GM18526 (cell line): ENCODE data around the gene HSD17B10.

Source experiments
- POLR2A ChIP-seq: IDR thresholded peaks from 3 replicates; pipeline ENCODE4 v1.6.1; 2011; ENCODE audit not compliant: insufficient read length; ENCODE audit errors: extremely low read depth

HSD17B10 gene

DNA sequence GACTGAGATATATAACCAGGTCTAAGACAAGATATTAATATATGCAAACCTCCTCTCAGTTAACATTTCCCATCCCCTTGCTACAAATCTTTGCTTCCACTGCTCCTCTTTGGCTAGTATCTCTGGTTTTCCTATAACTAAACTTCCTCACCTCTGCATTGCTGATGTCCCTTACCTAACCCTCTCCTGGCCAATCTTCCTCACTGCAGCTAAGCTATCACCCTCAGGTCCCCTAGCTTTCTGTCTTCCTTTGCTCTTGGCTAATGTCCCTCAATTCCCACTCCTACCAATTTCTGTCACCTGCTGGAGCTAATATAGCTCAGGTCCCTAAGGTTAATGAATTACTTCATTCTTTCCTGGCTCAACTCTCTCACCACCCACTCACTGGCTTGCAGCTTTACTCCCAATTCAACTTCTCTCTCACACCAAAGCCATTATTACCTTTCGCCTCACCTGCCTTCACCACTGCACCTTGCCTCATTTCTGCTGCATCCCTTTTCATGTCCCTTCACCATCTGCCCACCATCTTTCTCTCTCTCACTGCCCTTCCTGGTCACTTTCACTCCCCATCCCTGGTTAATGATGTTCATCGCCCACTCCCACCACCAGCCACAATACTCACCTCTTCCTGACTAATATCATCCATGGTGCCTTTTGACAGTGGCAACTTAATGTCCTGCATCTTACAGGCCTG, 38.4 kb downstream of the HSD17B10 start:
- TF ChIP-seq POLR2A = no peak

DNA sequence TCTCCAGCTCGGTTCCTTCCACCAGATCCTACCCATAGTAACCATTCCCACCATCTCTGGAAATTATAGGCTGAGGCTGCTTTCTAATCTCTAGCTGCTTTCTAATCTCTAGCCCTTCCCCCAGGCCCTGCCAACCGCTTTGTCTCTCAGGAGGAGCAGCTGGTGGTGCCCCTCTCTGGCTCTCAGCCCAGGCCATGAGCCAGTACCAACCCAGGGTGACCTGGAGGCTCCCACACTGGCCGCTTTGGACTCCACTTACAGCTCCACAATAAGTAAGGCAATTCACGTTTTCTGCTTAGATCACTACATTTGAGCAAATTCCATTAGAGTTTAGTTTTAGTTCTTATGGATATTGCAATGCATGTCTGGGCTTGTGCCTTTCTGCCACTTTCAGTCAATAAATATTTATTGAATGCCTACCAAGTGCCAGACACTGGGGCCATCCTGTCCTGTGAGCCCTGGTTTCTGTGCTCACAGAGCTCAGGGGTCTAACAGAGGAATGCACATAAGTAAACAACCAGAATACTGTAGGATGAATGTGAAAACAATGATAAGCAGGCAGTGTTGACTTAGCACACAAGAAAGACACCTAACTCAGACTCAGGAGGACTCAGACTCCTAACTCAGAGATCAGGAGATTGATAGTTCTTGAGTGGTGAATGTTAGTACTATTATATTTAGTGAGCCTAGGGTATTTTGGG, 50.6 kb downstream of the HSD17B10 start:
- no peak for TF ChIP-seq POLR2A
